Osteoblast (primary cell): ENCODE results near the gene FSTL4. TPM values are rescaled to one million over a fixed set of nuclear protein-coding genes. Genes with fewer than 3 reads are reported as not detected.

Source experiments
- DNase-seq: peaks from one replicate; pipeline ENCODE4 v3.0.0; 2011; ENCODE audit warnings: low spot score, mixed read lengths; ENCODE audit not compliant: insufficient read length; ENCODE audit errors: missing footprints
- H2AFZ ChIP-seq: 2 replicates; pipeline ENCODE4 v1.6.0; 2011; ENCODE audit warnings: mild to moderate bottlenecking, low read length
- H3K27ac ChIP-seq: 2 replicates; pipeline ENCODE4 v1.5.1; 2011; ENCODE audit warnings: mild to moderate bottlenecking, low read depth, low read length, moderate library complexity
- H3K27me3 ChIP-seq: 2 replicates; pipeline ENCODE4 v1.6.0; 2012; ENCODE audit warnings: mild to moderate bottlenecking, control low read depth, inconsistent platforms, low read length, moderate library complexity; ENCODE audit not compliant: insufficient read depth
- H3K36me3 ChIP-seq: 2 replicates; pipeline ENCODE4 v1.5.1; 2011; ENCODE audit warnings: mild to moderate bottlenecking, low read length, control low read depth, moderate library complexity; ENCODE audit not compliant: insufficient read depth
- H3K4me1 ChIP-seq: 2 replicates; pipeline ENCODE4 v1.5.1; 2011; ENCODE audit warnings: mild to moderate bottlenecking, low read length, control low read depth, moderate library complexity; ENCODE audit not compliant: insufficient read depth
- H3K4me2 ChIP-seq: 2 replicates; pipeline ENCODE4 v1.6.0; 2011; ENCODE audit warnings: mild to moderate bottlenecking, low read length; ENCODE audit not compliant: insufficient read depth
- H3K4me3 ChIP-seq: fragments of 200-600 bp; sonication (generic); 3 replicates; pipeline ENCODE4 v1.5.1; 2012; ENCODE audit warnings: mild to moderate bottlenecking, low read length, inconsistent platforms; ENCODE audit not compliant: insufficient read depth
- H3K79me2 ChIP-seq: 2 replicates; pipeline ENCODE4 v1.6.0; 2012; ENCODE audit warnings: mild to moderate bottlenecking, low read length, control low read depth, inconsistent platforms; ENCODE audit not compliant: insufficient read depth
- H3K9me3 ChIP-seq: 2 replicates; pipeline ENCODE4 v1.5.1; 2011; ENCODE audit warnings: low read depth, low read length, control low read depth
- H4K20me1 ChIP-seq: 2 replicates; pipeline ENCODE4 v1.6.0; 2012; ENCODE audit warnings: mild to moderate bottlenecking, low read length, control low read depth; ENCODE audit not compliant: insufficient read depth
- CTCF ChIP-seq: IDR thresholded peaks from 2 replicates; pipeline ENCODE4 v1.5.1; 2011; ENCODE audit warnings: mild to moderate bottlenecking, low read depth, low read length, moderate library complexity; ENCODE audit errors: extremely low read depth
- total RNA-seq: library from RNA; depleted of rRNA; stranded (reverse); fragments of >200 nt; gene quantifications from 2 replicates; pipeline ENCODE4 v1.2.3, GENCODE V29; 2012

The FSTL4 gene
- total RNA-seq, 1 donor, result not detected

- no peak for TF ChIP-seq CTCF
- no peak overlapping the region for H3K27ac ChIP-seq
These were observed 271.0 kb downstream of the FSTL4 start for GRCh38 chr5:133341296-133341695.

GRCh38 chr5:133340822-133341221 lies 271.5 kb downstream of the FSTL4 start:
- Histone ChIP-seq H3K36me3 (no peaks in the 10 kb centered on the region), H3K4me3 (no peak overlapping the region), H3K4me2 (no peak overlapping the region), H3K27me3 (no peaks in the 10 kb centered on the region), H3K4me1 (no peaks in the 10 kb centered on the region), H3K27ac (no peak overlapping the region), H3K9me3 (no peaks in the 10 kb centered on the region), H4K20me1 (no peaks in the 10 kb centered on the region), H2AFZ (no peak overlapping the region), H3K79me2 (no peaks in the 10 kb centered on the region)
- TF ChIP-seq CTCF, result no peak
- DNase-seq, result no peak

More at GRCh38 chr5:133341296-133341695, 271.0 kb downstream of the FSTL4 start:
- Histone ChIP-seq H3K4me2 (no peak overlapping the region), H2AFZ (no peak overlapping the region), H3K36me3 (no peaks in the 10 kb centered on the region), H3K4me1 (no peaks in the 10 kb centered on the region), H3K79me2 (no peaks in the 10 kb centered on the region), H4K20me1 (no peaks in the 10 kb centered on the region), H3K27me3 (no peaks in the 10 kb centered on the region), H3K9me3 (no peaks in the 10 kb centered on the region), H3K4me3 (no peak overlapping the region)
- DNase-seq, result no peak

GRCh38 chr5:133340002-133340755 lies 272.2 kb downstream of the FSTL4 start:
- Histone ChIP-seq H3K79me2 (no peaks in the 10 kb centered on the region), H3K4me3 (no peak overlapping the region), H3K4me1 (no peaks in the 10 kb centered on the region), H3K36me3 (no peaks in the 10 kb centered on the region), H3K27me3 (no peaks in the 10 kb centered on the region), H3K27ac (no peak overlapping the region), H2AFZ (no peak overlapping the region), H3K9me3 (no peaks in the 10 kb centered on the region), H3K4me2 (no peak overlapping the region), H4K20me1 (no peaks in the 10 kb centered on the region)
- no peak for DNase-seq
- no peak for TF ChIP-seq CTCF

GRCh38 chr5:133338504-133339355 lies 273.6 kb downstream of the FSTL4 start:
- H3K4me2 ChIP-seq, result no peak overlapping the region
- no peaks in the 10 kb centered on the region for H4K20me1 ChIP-seq
- H3K27me3 ChIP-seq, result no peaks in the 10 kb centered on the region
- no peaks in the 10 kb centered on the region for H3K36me3 ChIP-seq
- no peaks in the 10 kb centered on the region for H3K9me3 ChIP-seq
- H3K27ac ChIP-seq, result no peak overlapping the region
- DNase-seq, result no peak
- no peak overlapping the region for H3K4me3 ChIP-seq
- H3K4me1 ChIP-seq, result no peaks in the 10 kb centered on the region
- H3K79me2 ChIP-seq, result no peaks in the 10 kb centered on the region
- no peak overlapping the region for H2AFZ ChIP-seq
- no peak for TF ChIP-seq CTCF
